HAP-1 (cell line): ENCODE results near the gene CELA2A.
"Not testable (repeated sequence)": the region's sequence is repeated elsewhere in the genome, so short reads cannot be mapped to it uniquely, and the experiment has no call there.

Experiments
- DNase-seq, 2 experiments: peaks; one replicate each; pipeline ENCODE4 v3.0.0-alpha.2; 2016 to 2020; ENCODE audit warnings: low spot score in 2 of 2
- H3K27me3 ChIP-seq: fragments of 250-450 bp; sonication (Bioruptor Pico); 2 replicates; pipeline ENCODE4 v1.5.1; 2020; ENCODE audit warnings: low read depth, mild to moderate bottlenecking, moderate library complexity
- H3K36me3 ChIP-seq: fragments of 250-450 bp; sonication (Bioruptor Pico); replicated peaks from 2 replicates; pipeline ENCODE4 v1.5.1; 2020; ENCODE audit warnings: mild to moderate bottlenecking
- H3K4me1 ChIP-seq: fragments of 250-450 bp; sonication (Bioruptor Pico); 2 replicates; pipeline ENCODE4 v1.5.1; 2020; ENCODE audit warnings: mild to moderate bottlenecking
- H3K4me3 ChIP-seq: fragments of 250-450 bp; sonication (Bioruptor Pico); 2 replicates; pipeline ENCODE4 v1.5.1; 2020; ENCODE audit warnings: mild to moderate bottlenecking, moderate library complexity
- H3K9me3 ChIP-seq: fragments of 250-450 bp; sonication (Bioruptor Pico); 2 replicates; pipeline ENCODE4 v1.5.1; 2020; ENCODE audit warnings: mild to moderate bottlenecking, moderate library complexity
- in situ Hi-C: fragments of 300-500 bp; cut with MboI; formaldehyde crosslinking; loops from 3 replicates; pipeline ENCODE4 v1.14.3; 2020; ENCODE audit warnings: low sequenced_read_pairs, inconsistent platforms, mixed read lengths

Gene CELA2A

DNA sequence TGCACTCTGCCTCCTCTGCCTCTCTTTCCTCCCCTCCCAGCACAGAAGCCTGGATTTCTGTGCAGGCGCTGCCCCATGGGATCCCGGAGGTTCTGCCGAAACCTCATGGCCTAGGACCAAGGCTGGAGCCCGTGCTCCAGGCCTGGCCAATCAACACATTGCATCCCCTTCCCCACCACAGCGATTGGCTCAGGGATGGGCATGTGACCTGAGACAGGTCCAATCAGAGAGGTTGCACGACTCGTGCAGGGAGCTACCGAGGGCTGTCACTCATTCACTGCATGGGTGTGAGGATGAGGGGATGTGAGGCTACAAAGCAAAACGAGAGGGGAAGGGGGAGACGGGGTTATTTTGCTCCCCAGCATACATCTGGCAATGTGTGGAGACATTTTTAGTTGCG is 16.1 kb downstream of the CELA2A start:
- no peak overlapping the region for H3K4me3 ChIP-seq
- DNase-seq, result no peak

DNA sequence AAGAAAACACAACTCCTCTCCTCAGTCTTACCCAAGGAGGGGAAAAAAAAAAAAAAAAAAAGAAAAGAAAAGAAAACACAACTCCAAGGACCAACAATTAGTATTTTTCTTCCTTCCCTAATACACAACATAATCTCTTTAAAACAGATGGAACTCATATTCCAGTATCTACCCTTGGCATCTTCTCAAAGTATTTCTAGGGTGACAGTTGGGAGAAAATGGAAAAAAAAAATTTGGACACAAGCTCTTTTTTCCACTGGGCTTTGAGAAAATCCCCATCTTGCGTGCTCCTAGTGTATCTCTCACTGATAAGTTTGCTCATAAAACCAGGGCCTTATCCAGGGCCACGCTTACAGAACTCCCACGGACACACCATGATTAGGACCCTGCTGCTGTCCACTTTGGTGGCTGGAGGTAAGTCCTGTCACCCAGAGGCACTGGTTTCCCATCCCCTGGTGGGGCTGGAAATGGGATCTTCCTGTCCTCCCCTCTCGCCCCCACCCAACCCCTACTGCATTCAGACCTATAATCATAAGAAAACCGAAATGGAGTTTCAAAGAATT is 19.3 kb downstream of the CELA2A start, which contains the start of gene CELA2B:
Gene CELA2B (plus strand): TSS at position 353 of the 563 bp plus-strand sequence. CDS start 22 bp downstream, at position 375.
- H3K36me3 ChIP-seq, result no peaks in the 10 kb centered on the region
- no peak within 1 kb of the TSS for H3K4me3 ChIP-seq
- no peak for DNase-seq
- no peaks in the 10 kb centered on the region for H3K9me3 ChIP-seq
- no peaks in the 10 kb centered on the region; the same call in none of the 2 replicates for H3K4me1 ChIP-seq
- in situ Hi-C loops, result no loop called here
- H3K27me3 ChIP-seq, result no peaks in the 10 kb centered on the region

More for the DNA sequence above, 16.1 kb downstream of the CELA2A start:
- H3K4me1 ChIP-seq, result no peaks in the 10 kb centered on the region; the same call in none of the 2 replicates
- H3K9me3 ChIP-seq, result no peaks in the 10 kb centered on the region
- no peaks in the 10 kb centered on the region for H3K36me3 ChIP-seq
- no peaks in the 10 kb centered on the region for H3K27me3 ChIP-seq
- in situ Hi-C loops, result no loop called here

- in situ Hi-C loops, result no loop called here
Measured at GRCh38 chr1:15476927-15477326, 20.4 kb downstream of the CELA2A start.

DNA sequence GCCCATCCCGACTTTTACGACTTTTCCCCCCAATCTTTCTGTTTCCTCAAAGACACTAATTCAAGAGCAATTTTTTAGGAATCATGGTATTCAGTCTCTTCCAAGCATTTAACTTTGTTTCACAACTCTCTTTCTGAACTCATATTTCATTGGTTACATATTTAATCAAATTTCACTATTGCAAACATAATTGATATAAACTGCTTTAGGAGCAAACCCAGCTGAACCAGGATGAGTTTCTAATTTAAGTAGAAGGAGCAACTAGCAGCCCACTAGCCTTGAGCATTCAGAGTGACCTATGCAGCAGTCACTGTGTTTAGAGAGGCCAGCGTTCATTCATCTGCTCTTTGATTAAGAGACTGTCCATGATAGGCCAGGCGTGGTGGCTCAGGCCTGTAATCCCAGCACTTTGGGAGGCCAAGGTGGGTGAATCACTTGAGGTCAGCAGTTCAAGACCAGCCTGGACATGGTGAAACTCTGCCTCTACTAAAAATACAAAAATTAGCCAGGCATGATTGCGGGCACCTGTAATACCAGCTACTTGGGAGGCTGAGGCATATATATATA is 21.2 kb downstream of the CELA2A start:
- DNase-seq, result no peak
- Histone ChIP-seq H3K27me3 (no peaks in the 10 kb centered on the region), H3K4me1 (no peaks in the 10 kb centered on the region; the same call in none of the 2 replicates), H3K9me3 (no peaks in the 10 kb centered on the region), H3K4me3 (no peak overlapping the region), H3K36me3 (no peaks in the 10 kb centered on the region)
- in situ Hi-C loops, result no loop called here

More at GRCh38 chr1:15476927-15477326, 20.4 kb downstream of the CELA2A start:
- Histone ChIP-seq H3K27me3 (no peaks in the 10 kb centered on the region), H3K4me3 (no peak overlapping the region), H3K36me3 (no peaks in the 10 kb centered on the region), H3K9me3 (no peaks in the 10 kb centered on the region), H3K4me1 (no peaks in the 10 kb centered on the region; the same call in none of the 2 replicates)
- no peak for DNase-seq

DNA sequence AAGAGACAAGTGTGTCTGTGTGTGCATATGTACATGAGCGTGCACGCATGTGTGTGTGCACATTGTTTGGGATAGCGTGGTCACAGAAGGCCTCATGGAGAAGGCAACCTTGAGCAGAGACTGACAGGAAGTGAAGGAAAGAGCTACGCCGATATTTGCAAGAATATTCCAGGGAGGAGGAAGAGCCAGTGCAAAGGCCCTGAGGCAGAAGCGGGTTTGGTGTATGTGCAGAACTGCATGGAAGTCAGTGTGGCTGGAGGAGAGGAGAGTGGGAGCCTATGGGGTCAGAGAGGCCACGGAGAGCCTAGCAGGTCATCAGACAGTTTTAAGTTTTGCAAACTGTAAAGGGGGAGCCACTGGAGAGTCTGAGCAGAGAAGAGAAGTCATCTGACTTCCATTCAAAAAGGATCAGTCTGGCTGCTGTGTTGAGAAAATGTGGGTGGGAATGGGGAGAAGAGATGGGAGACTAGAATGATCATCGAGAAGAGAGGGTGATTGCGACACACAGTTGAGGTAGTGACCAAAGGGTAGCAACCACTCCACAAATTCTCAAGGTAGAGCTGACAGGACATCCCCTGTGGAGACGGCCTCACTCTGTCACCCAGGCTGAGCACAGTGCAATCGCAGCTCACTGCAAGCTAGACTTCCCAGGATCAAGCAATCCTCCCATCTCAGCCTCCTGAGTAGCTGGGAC is 23.3 kb downstream of the CELA2A start:
- Histone ChIP-seq H3K4me3 (no peak overlapping the region), H3K27me3 (no peaks in the 10 kb centered on the region), H3K36me3 (no peaks in the 10 kb centered on the region), H3K9me3 (no peaks in the 10 kb centered on the region), H3K4me1 (no peaks in the 10 kb centered on the region; the same call in none of the 2 replicates)
- in situ Hi-C loops, result no loop called here
- DNase-seq, result no peak

DNA sequence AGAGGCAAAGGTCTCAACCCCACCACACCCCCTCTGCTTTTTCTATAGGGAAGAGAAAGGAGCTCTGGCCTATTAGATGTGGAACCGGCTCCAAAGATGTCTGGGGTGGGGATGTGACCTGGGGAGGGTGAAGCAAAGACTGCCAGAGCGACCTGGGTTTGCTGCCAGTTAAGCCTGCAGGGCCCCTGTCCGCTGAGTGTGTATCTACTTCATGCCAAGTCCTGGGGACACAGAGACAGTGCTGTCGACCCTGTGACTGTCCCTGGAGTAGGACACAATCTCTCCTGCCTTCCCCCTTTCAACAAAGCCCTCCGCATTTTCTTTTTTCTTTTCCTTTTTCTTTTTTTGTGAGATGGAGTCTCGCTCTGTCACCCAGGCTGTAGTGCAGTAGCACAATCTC is 25.9 kb downstream of the CELA2A start:
- in situ Hi-C loops, DNase-seq, H3K36me3 ChIP-seq, H3K4me3 ChIP-seq, H3K4me1 ChIP-seq, H3K27me3 ChIP-seq, H3K9me3 ChIP-seq: not testable (repeated sequence)

- in situ Hi-C loops, H3K27me3 ChIP-seq, H3K9me3 ChIP-seq, H3K4me1 ChIP-seq, H3K4me3 ChIP-seq, DNase-seq, H3K36me3 ChIP-seq: not testable (repeated sequence)
Measured at GRCh38 chr1:15482983-15483543, 26.5 kb downstream of the CELA2A start.

- H3K4me1 ChIP-seq, result no peaks in the 10 kb centered on the region
- no peak for DNase-seq
Measured at GRCh38 chr1:15483971-15484370, 27.4 kb downstream of the CELA2A start.

GRCh38 chr1:15484443-15484842 is 27.9 kb downstream of the CELA2A start:
- DNase-seq, H3K4me1 ChIP-seq, in situ Hi-C loops, H3K4me3 ChIP-seq, H3K36me3 ChIP-seq, H3K27me3 ChIP-seq, H3K9me3 ChIP-seq: not testable (repeated sequence)

More at GRCh38 chr1:15483971-15484370, 27.4 kb downstream of the CELA2A start:
- Histone ChIP-seq H3K36me3 (no peaks in the 10 kb centered on the region), H3K4me3 (no peak overlapping the region), H3K9me3 (no peaks in the 10 kb centered on the region), H3K27me3 (no peaks in the 10 kb centered on the region)
- in situ Hi-C loops, result no loop called here

DNA sequence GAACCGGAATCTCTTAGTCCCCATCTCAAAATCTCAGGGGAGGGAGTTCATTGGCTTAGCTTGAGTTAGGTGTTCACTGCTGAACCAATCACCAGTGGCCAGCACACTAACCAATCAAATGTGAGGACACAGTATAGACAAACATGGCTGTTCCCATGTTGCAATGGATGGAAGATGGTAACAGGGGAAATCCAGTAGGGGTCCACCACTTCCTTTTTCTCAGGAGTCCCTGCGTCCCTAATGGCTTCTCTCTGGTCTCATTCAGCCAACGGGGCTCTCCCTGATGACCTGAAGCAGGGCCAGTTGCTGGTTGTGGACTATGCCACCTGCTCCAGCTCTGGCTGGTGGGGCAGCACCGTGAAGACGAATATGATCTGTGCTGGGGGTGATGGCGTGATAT is 29.1 kb downstream of the CELA2A start:
- no peaks in the 10 kb centered on the region for H3K9me3 ChIP-seq
- no peak overlapping the region for H3K4me3 ChIP-seq
- no peaks in the 10 kb centered on the region for H3K4me1 ChIP-seq
- in situ Hi-C loops, result no loop called here
- no peaks in the 10 kb centered on the region for H3K36me3 ChIP-seq
- DNase-seq, result no peak
- H3K27me3 ChIP-seq, result no peaks in the 10 kb centered on the region

GRCh38 chr1:15486844-15487610 is 30.5 kb downstream of the CELA2A start:
- in situ Hi-C loops, H3K4me1 ChIP-seq: not testable (repeated sequence)

GRCh38 chr1:15488371-15488770 is 31.8 kb downstream of the CELA2A start:
- H3K9me3 ChIP-seq, result no peaks in the 10 kb centered on the region
- H3K36me3 ChIP-seq, result no peaks in the 10 kb centered on the region
- no peak for DNase-seq
- in situ Hi-C loops, result no loop called here
- H3K27me3 ChIP-seq, result no peaks in the 10 kb centered on the region
- no peaks in the 10 kb centered on the region for H3K4me1 ChIP-seq
- H3K4me3 ChIP-seq, result no peak overlapping the region

More at GRCh38 chr1:15486844-15487610, 30.5 kb downstream of the CELA2A start:
- not testable (repeated sequence) for H3K36me3 ChIP-seq, H3K9me3 ChIP-seq, H3K4me3 ChIP-seq, H3K27me3 ChIP-seq, DNase-seq

DNA sequence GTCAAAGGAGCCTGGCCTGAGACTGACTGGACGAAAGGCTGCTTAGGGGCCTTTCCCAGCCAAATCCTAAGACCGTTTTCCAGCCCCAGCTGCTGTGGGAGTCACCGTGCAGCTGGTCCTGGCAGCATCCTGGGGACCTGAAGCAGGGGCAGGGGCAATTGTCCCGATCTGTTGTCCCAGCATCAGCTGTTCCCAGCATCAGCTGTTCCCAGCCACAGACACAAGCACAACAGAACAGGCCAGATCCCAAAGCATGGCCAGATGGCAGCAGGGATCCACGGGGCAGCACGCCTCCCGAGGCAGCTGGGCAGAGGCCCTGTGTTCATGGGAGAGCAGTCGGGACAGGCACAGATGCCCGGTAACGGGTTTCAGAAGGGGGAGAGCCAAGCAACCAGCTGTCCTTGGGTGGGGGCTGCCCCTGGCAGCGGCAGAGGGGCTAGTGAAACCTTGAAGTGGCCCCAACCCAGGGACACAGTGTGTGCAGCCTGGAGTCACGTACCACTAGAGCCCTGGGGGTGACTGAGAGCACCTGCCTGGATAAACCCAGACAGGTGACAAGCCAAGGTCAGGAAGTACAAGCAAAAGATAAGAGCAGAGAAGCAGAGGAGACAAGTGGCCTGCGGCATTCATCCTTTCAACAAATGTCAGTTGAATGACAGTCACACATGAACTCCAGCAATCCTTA is 32.7 kb downstream of the CELA2A start:
- H3K36me3 ChIP-seq, result no peaks in the 10 kb centered on the region
- no peak for DNase-seq
- no peaks in the 10 kb centered on the region for H3K9me3 ChIP-seq
- H3K27me3 ChIP-seq, result no peaks in the 10 kb centered on the region
- H3K4me1 ChIP-seq, result no peaks in the 10 kb centered on the region
- in situ Hi-C loops, result no loop called here
- no peak overlapping the region for H3K4me3 ChIP-seq
